ENCODE data around the gene LEF1.

The LEF1 gene

GRCh38 chr4:108175966-108176365 is 7.2 kb upstream of the LEF1 start:
- no peak for DNase-seq (ENCODE audit: low read depth in 2 of 2)

DNA sequence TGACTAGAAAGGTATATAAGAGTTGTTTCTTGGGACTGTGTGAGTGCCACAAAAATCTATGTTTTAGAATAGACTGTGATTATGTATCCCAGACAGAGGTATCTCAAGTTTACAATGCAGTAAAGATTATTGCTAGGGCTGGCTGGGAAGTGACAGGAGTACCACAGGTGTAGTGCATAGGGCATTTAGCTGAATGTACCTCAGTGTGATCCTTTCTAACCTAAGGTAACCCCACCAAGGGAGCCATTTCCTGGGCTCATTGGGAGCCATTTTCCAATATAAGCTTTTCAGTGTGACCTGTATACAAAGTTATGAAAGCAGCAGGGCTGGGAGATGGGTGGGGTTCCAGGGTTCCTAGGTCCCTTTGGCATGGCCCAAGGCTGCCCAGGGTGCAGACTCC is 6.1 kb upstream of the LEF1 start:
- no peak for DNase-seq (ENCODE audit: low read depth in 2 of 2)

DNA sequence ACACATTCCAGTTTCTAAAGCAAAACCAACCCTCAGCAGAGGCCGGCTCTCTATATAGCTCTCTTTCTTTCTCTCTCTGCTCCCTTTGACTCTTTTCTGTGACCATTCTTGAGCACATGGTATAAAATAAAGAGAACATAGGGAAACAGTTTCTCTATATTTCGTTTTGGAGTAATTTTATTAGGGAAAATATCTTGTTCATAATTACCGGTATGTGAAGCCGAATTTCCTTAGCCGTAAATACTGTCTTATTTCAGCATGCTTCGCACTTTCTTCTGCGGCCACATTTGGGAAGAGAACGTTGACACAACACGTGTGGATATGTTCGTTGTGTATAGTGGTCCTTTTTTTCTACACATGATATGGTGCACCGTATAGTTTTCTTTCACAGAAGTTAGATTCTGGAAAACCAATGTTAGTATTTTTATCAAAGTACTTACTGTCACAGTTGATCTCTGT is 4.9 kb upstream of the LEF1 start:
- no peak for DNase-seq (ENCODE audit: low read depth in 2 of 2)

DNA sequence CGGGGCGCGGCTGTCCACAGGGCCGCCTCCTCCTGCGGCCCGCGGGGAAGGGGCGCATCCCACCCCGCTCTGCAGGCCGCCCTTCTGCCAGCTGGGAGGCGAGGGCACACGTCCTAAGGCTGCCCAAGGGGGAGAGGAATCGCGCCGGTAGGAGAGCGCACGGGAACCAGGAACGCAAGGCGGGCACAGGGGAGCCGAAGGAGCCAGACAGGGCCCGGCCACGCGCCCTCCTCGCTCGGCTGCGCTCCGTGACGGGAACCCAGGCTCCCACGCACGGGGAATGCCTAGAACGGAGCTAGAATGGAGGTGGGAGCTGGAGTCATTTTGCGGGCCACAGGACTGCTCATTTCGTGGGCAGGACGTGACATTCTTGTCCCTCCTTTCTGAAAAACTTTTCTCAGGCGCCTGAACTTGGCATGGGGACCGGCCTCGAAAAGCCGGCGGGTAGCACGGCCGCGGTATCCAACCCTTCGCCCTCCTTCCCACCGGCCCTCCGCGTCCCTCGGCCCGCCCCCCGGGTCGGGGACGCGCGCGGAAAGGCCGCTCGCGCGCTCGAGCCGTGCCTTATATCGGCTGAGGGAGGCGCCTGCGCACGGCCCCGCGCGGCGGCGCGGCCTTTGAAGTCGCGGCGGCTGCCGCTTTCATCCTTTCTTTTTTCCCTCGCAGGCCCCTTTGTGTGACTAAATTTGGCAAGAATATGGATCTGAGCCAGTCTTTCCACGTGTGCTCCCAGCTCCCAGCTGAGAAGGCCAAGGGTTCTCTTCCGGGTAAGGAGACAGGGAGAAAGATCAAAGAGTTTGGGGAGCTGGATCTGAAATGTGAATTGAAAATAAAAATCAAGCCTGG is 4.2 kb upstream of the LEF1 start:
- peak; percentile 55 to 64 for DNase-seq (ENCODE audit: low read depth in 2 of 2)

GRCh38 chr4:108172231-108172752 is 3.6 kb upstream of the LEF1 start:
- DNase-seq (ENCODE audit: low read depth in 2 of 2), result peak in 1 of 2 donors; percentile 18

GRCh38 chr4:108171339-108172230 is 2.9 kb upstream of the LEF1 start:
- peak; percentile 28 to 44 for DNase-seq (ENCODE audit: low read depth in 2 of 2)

- no peak for DNase-seq (ENCODE audit: low read depth in 2 of 2)
Observed at GRCh38 chr4:108170631-108171338, 2.1 kb upstream of the LEF1 start.

DNA sequence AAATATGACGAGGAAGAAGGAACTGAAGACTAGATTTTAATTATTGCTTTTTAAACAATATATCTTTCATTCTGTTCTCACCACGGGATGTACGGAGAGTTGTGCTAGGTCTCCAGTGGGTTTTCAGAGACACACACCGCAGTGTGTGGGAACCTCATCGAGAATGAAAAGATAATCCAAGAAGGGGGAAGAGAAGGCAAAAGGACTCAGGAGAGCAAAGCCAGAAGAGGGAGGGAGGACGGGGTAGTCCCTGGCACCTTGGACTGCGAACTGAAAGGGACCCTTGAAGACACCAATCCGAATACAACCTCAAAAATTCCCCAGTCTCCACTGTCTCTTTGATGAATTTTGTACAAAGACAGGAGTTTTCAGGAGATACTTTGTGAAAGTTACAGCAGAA is 932 bp upstream of the LEF1 start:
- DNase-seq (ENCODE audit: low read depth in 2 of 2), result no peak

GRCh38 chr4:108168160-108168670 is 517 bp downstream of the LEF1 start:
- DNase-seq (ENCODE audit: low read depth in 2 of 2), result peak; percentile 12 to 26

- peak; percentile 50 to 56 for DNase-seq (ENCODE audit: low read depth in 2 of 2)
Observed at GRCh38 chr4:108166441-108167315, 2.1 kb downstream of the LEF1 start.

- peak; percentile 31 to 32 for DNase-seq (ENCODE audit: low read depth in 2 of 2)
Observed at GRCh38 chr4:108166038-108166437, 2.7 kb downstream of the LEF1 start.

- no peak for DNase-seq (ENCODE audit: low read depth in 2 of 2)
Observed at GRCh38 chr4:108165586-108165985, 3.1 kb downstream of the LEF1 start.

GRCh38 chr4:108163351-108163750 is 5.4 kb downstream of the LEF1 start:
- DNase-seq (ENCODE audit: low read depth in 2 of 2), result no peak

DNA sequence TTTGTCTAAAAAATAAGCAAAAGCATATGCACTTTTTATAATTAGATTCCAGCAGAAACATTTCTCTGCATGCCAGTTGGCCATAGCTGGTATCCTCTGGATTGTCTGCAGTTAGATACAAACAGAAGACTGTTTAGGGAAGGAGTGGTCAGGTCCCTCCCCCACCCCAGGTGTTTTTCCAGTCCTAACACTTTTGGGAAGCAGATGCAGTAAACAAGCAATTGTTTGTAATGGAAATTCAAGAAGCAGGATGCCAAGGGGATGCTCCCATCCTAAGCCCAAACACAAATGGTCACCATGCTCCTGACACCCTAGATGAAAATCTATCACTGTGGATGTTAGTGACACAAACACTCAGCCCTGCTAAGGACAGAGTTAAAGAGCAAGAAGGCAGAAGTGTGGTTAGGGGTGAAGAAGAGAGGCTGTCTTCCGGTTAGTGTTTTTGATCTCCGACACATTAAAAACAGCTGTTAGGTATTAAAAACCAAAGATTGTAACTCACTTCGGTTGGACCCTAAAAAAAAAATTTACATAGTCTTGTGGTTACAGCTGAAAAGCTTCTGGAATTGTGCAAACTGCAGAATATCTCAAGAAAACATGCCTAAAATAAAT is 7.9 kb downstream of the LEF1 start:
- DNase-seq (ENCODE audit: low read depth in 2 of 2), result no peak

GRCh38 chr4:108159845-108160244 is 8.9 kb downstream of the LEF1 start:
- no peak for DNase-seq (ENCODE audit: low read depth in 2 of 2)

GRCh38 chr4:108157655-108158054 is 11.1 kb downstream of the LEF1 start:
- no peak for DNase-seq (ENCODE audit: low read depth in 2 of 2)

- no peak for DNase-seq (ENCODE audit: low read depth in 2 of 2)
Observed at GRCh38 chr4:108156391-108156790, 12.3 kb downstream of the LEF1 start.

DNA sequence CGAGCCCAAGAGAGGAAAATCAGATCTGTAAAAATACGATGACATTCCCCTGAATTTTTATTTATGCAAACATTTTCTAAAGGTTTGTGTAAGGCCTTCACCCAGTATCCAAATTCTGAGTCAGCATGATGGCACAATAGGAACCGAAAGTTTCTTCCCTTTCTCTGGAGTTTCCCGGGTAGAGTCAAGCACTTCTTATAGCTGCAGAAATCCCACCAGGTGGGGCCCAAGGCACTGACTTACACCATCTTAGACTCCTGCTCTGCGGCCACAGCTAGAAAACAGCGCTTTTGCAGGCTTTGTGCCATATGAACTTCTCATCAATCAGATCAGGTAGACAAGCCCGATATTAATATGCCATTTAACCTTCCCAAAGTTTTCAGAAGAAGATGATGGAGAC is 13.4 kb downstream of the LEF1 start:
- DNase-seq (ENCODE audit: low read depth in 2 of 2), result no peak

- DNase-seq (ENCODE audit: low read depth in 2 of 2), result no peak
Observed at GRCh38 chr4:108152980-108153379, 15.8 kb downstream of the LEF1 start.
